ENCODE results near the gene PAPPA2. TPM values are rescaled to one million over a fixed set of nuclear protein-coding genes. Genes with fewer than 3 reads are reported as not detected.

Gene PAPPA2
- total RNA-seq, 1 experiment from 2014 or later, result 0.03 TPM

DNA sequence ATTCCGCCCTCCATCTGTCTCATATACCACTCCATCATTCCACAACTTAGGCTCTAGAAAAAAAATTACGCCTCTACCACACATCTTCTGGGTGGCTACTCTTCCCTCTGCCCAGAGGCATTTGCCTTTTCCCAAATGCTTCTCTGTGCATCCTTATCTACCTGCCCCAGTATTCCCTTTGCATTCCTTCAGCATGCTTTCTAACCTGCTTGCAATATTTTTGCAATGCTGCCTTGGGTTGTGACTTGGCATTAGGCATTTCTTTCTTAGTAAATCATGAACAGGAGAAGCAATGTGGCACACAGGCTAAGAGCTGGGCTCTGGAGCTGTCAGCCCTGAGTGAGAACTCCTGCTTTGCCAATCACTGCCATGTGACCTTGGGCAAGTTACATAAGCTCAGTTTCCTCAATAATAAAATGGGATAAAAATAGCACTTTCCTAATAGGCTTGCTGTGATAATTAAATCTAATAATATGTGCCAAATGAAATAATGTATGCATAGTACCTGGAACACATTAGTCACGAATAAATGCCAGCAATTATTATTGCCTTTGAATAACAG lies 425.6 kb downstream of the PAPPA2 start:
- H3K36me3 ChIP-seq (ENCODE audit: control insufficient read depth, insufficient read depth, low read length), result no peaks in the 10 kb centered on the region
- no TSS peak for BruUV-seq (replicated peaks)
- TF ChIP-seq TCF7L2 (IDR thresholded peaks at IDR 0.05; ENCODE audit: low read depth, low read length) (no peak), POLR2AphosphoS5 (IDR thresholded peaks at IDR 0.05; ENCODE audit: low read depth, low read length) (no peak), SIN3A (IDR thresholded peaks at IDR 0.05; ENCODE audit: borderline replicate concordance, insufficient read depth, low read depth, low read length) (no peak)
- TF ChIP-seq, protein P1, sequence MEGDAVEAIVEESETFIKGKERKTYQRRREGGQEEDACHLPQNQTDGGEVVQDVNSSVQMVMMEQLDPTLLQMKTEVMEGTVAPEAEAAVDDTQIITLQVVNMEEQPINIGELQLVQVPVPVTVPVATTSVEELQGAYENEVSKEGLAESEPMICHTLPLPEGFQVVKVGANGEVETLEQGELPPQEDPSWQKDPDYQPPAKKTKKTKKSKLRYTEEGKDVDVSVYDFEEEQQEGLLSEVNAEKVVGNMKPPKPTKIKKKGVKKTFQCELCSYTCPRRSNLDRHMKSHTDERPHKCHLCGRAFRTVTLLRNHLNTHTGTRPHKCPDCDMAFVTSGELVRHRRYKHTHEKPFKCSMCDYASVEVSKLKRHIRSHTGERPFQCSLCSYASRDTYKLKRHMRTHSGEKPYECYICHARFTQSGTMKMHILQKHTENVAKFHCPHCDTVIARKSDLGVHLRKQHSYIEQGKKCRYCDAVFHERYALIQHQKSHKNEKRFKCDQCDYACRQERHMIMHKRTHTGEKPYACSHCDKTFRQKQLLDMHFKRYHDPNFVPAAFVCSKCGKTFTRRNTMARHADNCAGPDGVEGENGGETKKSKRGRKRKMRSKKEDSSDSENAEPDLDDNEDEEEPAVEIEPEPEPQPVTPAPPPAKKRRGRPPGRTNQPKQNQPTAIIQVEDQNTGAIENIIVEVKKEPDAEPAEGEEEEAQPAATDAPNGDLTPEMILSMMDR (IDR thresholded peaks at IDR 0.05), result no peak
- TF ChIP-seq, protein P2, sequence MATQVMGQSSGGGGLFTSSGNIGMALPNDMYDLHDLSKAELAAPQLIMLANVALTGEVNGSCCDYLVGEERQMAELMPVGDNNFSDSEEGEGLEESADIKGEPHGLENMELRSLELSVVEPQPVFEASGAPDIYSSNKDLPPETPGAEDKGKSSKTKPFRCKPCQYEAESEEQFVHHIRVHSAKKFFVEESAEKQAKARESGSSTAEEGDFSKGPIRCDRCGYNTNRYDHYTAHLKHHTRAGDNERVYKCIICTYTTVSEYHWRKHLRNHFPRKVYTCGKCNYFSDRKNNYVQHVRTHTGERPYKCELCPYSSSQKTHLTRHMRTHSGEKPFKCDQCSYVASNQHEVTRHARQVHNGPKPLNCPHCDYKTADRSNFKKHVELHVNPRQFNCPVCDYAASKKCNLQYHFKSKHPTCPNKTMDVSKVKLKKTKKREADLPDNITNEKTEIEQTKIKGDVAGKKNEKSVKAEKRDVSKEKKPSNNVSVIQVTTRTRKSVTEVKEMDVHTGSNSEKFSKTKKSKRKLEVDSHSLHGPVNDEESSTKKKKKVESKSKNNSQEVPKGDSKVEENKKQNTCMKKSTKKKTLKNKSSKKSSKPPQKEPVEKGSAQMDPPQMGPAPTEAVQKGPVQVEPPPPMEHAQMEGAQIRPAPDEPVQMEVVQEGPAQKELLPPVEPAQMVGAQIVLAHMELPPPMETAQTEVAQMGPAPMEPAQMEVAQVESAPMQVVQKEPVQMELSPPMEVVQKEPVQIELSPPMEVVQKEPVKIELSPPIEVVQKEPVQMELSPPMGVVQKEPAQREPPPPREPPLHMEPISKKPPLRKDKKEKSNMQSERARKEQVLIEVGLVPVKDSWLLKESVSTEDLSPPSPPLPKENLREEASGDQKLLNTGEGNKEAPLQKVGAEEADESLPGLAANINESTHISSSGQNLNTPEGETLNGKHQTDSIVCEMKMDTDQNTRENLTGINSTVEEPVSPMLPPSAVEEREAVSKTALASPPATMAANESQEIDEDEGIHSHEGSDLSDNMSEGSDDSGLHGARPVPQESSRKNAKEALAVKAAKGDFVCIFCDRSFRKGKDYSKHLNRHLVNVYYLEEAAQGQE (IDR thresholded peaks at IDR 0.05; ENCODE audit: insufficient read depth in 1 of 2, low read depth in 2 of 2, low read length in 1 of 2), result no peak
- ChIA-PET POLR2A (no interaction called here), CTCF (no interaction called here)
- peaks cover 2% of the 10 kb centered on the region; the same call in 1 of the 2 replicates for H3K27me3 ChIP-seq (ENCODE audit: control insufficient read depth, insufficient read depth, low read length)
- DNase-seq (ENCODE audit: low read depth, low spot score), result no peak
- H3K27ac ChIP-seq (ENCODE audit: low read length), result no peak overlapping the region
- intact Hi-C loops (cut with micrococcal nuclease; ENCODE audit: unreplicated experiment) (no loop called here), in situ Hi-C loops (cut with HindIII; ENCODE audit: low pct_unique_long_range_greater_than_20kb, low sequenced_read_pairs) (no loop called here)
- no peaks in the 10 kb centered on the region for H3K4me1 ChIP-seq (ENCODE audit: control insufficient read depth, insufficient read depth, low read length)
- H3K4me3 ChIP-seq (ENCODE audit: low read depth in 2 of 2, low read length in 2 of 2), result no peak overlapping the region
- no peak for ATAC-seq
- no peaks in the 10 kb centered on the region for H3K9me3 ChIP-seq (ENCODE audit: control insufficient read depth, insufficient read depth, low read depth, low read length)

DNA sequence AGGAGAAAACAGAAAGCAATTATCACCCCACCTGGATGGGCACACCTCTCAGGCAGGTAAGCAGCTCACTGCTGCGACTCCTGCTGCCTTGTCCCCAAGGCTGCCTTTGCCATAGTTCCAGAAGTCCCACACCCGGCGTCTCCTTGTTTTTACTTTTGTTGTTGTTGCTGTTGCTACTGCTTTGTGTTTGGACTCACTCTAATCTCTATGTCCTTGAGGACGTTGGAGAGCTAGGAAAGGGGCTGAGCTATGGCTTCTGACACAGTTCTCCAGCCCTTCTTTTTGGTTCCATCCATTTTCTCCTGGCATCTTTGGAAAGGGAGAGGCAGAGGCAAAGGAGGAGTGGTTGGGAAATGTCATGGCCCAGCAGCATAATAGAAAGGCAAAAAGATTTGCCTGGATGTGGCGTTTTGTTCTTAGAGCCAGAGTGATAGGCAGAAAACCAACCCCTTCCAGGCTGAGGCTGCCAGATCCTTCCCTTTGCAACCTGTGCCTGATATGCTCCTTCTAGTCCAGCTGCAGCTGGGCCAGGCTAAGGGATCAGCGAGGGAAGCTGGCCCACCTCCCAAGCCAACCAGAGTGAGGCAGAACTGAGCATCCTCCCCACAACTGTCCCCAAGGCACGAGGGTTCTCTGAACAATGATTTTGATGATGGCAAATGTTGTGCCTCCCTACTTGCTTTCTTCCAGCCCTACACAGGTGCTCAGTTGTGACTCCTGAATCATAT lies 430.8 kb downstream of the PAPPA2 start:
- Histone ChIP-seq H3K27me3 (ENCODE audit: control insufficient read depth, insufficient read depth, low read length) (peaks cover 3% of the 10 kb centered on the region), H3K27ac (ENCODE audit: low read length) (no peak overlapping the region), H3K9me3 (ENCODE audit: control insufficient read depth, insufficient read depth, low read depth, low read length) (no peaks in the 10 kb centered on the region), H3K4me3 (ENCODE audit: low read depth in 2 of 2, low read length in 2 of 2) (no peak overlapping the region), H3K4me1 (ENCODE audit: control insufficient read depth, insufficient read depth, low read length) (no peaks in the 10 kb centered on the region), H3K36me3 (ENCODE audit: control insufficient read depth, insufficient read depth, low read length) (no peaks in the 10 kb centered on the region)
- in situ Hi-C loops (cut with HindIII; ENCODE audit: low pct_unique_long_range_greater_than_20kb, low sequenced_read_pairs) (no loop called here), intact Hi-C loops (cut with micrococcal nuclease; ENCODE audit: unreplicated experiment) (loop anchor here (10.0 kb wide), 1 partner anchor 891 kb away; no protein-coding TSS in a partner anchor)
- no peak for DNase-seq (ENCODE audit: low read depth, low spot score)
- no peak for ATAC-seq
- BruUV-seq (replicated peaks), result no TSS peak
- ChIA-PET CTCF (no interaction called here), POLR2A (no interaction called here)
- TF ChIP-seq, protein P2 (IDR thresholded peaks at IDR 0.05; ENCODE audit: insufficient read depth in 1 of 2, low read depth in 2 of 2, low read length in 1 of 2), result no peak
